ENCODE measurements around the gene ZNF750.

DNA sequence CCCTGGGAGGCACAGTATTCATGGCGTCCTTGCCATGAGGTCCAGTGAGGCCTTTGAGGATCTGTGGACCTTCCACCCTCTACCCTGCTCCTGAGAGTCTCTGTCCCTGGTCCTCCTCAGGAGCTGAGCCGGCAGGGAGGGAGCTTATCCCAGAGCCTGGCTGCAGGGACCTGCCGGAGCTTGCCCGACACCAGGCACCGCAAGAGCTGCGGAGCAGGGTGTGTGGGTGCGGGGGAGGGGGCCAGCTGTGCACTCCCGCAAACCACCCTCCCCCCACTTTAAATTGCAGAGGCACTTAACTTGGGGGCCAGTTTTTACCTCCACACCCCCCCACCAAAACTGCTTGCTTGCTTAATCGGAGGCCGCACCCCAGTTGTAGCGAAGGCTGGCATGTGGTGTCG lies 609 bp upstream of the ZNF750 start:
- TF ChIP-seq CTCF (IDR thresholded peaks at IDR 0.05) (no peak), POLR2A (IDR thresholded peaks at IDR 0.05) (no peak)
